NCI-H1930 (cell line): Measurements from ENCODE around the gene ORMDL2.
"Not testable (repeated sequence)": the region's sequence is repeated elsewhere in the genome, so short reads cannot be mapped to it uniquely, and the experiment has no call there.

Source experiments
- DNase-seq, 2 experiments: peaks; one replicate each; lab custom pipeline; 2025; lab: John Stamatoyannopoulos, UW

ORMDL2 gene

DNA sequence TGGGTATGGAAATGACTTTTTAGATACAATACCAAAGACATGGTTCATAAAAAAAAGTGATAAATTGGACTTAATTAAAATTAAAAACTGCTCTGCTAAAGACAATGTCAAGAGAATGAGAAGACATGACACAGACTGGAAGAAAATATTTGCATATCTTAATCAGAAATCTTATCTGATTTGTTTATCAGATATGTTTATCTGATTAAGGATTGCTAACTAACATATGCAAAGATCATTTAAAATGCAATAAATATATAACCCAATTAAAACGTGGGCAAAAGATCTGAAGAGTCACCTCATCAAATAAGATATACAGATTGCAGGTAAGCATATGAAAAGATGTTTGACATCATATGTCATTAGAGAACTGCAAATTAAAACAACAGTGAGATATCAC lies 34.9 kb downstream of the ORMDL2 start:
- no peak for DNase-seq

DNA sequence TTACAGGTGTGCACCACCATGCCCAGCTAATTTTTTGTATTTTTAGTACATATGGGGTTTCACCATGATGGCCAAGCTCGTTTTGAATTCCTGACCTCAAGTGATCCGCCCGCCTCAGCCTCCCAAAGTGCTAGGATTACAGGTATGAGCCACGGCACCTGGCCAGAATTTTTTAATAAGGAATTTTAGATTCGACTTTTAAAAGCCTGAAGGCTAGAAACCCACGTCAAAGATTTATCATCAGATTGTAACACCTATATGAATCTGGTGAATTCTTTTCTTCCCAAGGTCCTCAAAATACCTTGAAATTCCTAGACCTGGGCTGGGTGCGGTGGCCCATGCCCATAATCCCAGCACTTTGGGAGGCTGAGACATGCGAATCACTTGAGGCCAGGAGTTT lies 43.6 kb downstream of the ORMDL2 start:
- DNase-seq = no peak

DNA sequence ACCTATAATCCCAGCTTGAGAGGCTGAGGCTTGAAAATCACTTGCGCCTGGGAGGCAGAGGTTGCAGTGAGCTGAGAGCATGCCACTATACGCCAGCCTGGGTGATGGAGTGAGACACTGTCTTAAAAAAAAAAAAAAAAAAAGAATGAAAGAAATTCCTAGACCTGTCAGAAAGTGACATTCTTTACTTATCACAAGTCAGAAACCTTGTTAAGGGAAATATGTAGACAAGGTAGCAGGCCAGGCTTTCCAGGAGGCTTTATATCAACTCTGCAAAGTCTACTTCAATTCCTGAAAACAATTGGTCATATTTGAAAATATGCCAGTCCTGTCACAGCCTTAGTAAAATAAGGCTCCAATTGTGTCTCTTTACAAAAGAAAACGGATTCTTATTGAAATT lies 44.0 kb downstream of the ORMDL2 start:
- DNase-seq = no peak

DNA sequence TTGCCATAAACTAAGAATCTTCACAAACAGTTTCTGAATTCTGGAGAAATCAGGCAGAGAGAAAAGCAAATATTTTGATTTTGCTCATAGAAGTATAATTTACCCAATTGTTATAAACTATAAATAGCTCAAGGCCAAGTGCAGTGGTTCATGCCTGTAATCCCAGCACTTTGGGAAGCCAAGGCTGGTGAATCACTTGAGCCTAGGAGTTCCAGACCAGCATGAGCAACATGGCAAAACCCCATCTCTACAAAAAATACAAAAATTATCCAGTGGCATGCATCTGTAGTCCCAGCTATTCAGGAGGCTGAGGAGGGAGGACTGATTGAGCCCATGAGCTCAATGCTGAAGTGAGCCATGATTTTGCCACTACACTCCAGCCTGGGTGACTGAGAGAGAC lies 44.4 kb downstream of the ORMDL2 start:
- DNase-seq = no peak

DNA sequence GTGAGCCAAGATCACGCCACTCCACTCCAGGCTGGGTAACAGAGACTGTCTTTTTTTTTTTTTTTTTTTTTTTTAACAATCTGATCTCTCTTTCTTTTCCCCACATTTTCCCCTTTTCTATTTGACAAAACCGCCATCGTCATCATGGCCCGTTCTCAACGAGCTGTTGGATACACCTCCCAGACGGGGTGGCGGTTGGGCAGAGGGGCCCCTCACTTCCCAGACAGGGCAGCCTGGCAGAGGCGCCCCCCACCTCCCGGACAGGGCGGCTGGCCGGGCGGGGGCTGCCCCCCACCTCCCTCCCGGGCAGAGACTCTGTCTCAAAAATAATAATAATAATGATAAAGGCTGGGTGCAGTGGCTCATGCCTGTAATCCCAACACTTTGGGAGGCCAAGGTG lies 45.1 kb downstream of the ORMDL2 start:
- not testable (repeated sequence) for DNase-seq

DNA sequence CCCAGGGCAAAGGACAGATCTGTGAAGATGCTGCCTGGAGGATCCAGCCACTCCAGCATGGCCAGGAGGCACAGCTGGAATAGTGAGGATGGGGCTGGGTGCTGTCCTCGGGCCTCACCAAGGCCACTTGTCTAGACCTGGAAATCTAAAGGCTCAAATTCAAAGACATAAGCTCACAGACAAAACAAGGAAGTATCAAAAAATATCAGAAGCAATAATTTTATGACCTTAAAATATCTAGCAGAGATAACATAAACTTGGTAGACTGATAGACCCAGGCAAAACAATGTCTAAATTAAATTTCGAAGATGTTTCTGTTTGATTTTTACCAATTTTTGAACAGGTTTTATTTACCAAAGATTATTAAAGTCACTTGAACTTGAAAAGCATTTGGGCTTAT lies 47.5 kb downstream of the ORMDL2 start:
- DNase-seq = no peak

DNA sequence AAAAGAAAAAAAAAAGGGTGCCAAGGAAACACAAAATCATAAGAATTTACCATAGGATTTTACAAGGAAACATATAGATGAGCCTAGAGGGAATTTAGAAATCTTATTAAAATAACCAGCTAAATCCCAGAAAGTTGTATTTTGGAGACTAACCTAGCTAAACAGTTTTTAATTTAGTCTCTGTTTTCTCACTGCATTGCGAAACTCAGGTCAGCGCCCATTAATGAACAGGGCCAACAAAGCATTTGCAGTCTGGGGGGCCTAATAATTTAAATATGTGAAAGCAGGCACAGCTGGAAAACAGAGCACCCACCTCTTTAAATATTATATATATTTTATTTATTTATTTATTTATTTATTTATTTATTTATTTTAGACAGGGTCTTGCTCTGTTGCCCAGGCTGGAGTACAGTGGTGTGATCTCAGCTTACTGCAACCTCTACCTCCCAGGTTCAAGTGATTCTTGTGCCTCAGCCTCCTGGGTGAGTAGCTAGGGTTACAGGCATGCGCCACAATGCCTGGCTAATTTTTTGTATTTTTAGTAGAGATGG lies 48.7 kb downstream of the ORMDL2 start:
- DNase-seq = not testable (repeated sequence)
